OCI-LY3 (cell line): ENCODE results near the gene RINL.

Experiments used
- EZH2phosphoT487 ChIP-seq: fragments of 200-600 bp; shearing (Covaris generic); IDR thresholded peaks from 2 replicates; pipeline ENCODE4 v1.6.1; 2018; ENCODE audit warnings: antibody characterized with exemption, mixed run types, low read depth
- TF ChIP-seq, protein P1 (sequence below): fragments of 200-600, 300-600 bp; sonication (generic); IDR thresholded peaks from 2 replicates; pipeline ENCODE4 v1.5.1; 2014; ENCODE audit warnings: antibody characterized with exemption, low read length, low read depth

DNA sequence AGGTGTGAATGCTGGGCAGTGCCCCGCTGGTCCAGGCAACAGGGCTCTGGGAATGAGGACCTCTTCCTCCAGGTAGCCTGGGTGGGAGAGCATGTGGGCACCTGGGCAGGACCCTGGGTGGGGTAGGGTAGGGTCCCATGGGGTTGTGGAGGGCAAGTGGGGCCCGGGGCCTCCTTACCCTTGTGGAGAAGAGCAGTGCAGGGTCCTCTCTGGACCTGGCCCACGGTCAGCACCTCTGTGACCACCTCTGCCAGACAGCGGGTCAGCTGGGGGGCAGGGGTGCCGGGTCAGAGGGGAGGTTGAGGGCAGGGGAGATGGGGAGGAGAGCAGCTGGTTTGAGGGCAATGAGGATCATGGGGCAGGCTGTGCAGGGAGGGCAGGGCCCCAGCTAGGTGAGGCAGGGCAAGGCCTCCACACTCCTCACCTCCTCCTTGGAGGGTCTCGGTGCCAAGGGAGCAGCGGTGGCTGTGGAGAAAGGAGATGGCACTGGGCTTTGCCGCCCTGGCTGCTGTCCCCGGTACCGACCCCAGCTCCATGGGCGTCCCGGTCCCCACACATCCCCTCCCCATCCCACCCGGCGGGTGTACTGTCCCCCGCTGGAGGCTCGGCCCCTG, 33.4 kb upstream of the RINL start:
- TF ChIP-seq EZH2phosphoT487, result no peak
- TF ChIP-seq, protein P1, sequence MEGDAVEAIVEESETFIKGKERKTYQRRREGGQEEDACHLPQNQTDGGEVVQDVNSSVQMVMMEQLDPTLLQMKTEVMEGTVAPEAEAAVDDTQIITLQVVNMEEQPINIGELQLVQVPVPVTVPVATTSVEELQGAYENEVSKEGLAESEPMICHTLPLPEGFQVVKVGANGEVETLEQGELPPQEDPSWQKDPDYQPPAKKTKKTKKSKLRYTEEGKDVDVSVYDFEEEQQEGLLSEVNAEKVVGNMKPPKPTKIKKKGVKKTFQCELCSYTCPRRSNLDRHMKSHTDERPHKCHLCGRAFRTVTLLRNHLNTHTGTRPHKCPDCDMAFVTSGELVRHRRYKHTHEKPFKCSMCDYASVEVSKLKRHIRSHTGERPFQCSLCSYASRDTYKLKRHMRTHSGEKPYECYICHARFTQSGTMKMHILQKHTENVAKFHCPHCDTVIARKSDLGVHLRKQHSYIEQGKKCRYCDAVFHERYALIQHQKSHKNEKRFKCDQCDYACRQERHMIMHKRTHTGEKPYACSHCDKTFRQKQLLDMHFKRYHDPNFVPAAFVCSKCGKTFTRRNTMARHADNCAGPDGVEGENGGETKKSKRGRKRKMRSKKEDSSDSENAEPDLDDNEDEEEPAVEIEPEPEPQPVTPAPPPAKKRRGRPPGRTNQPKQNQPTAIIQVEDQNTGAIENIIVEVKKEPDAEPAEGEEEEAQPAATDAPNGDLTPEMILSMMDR, result no peak
